Osteoblast (primary cell): ENCODE measurements around the gene SLC12A3. TPM values are rescaled to one million over a fixed set of nuclear protein-coding genes. Genes with fewer than 3 reads are reported as not detected.

Experiments
- DNase-seq: peaks from one replicate; pipeline ENCODE4 v3.0.0; 2011; ENCODE audit warnings: low spot score, mixed read lengths; ENCODE audit not compliant: insufficient read length; ENCODE audit errors: missing footprints
- H2AFZ ChIP-seq: 2 replicates; pipeline ENCODE4 v1.6.0; 2011; ENCODE audit warnings: mild to moderate bottlenecking, low read length
- H3K27ac ChIP-seq: 2 replicates; pipeline ENCODE4 v1.5.1; 2011; ENCODE audit warnings: mild to moderate bottlenecking, low read depth, low read length, moderate library complexity
- H3K27me3 ChIP-seq: 2 replicates; pipeline ENCODE4 v1.6.0; 2012; ENCODE audit warnings: mild to moderate bottlenecking, control low read depth, inconsistent platforms, low read length, moderate library complexity; ENCODE audit not compliant: insufficient read depth
- H3K36me3 ChIP-seq: 2 replicates; pipeline ENCODE4 v1.5.1; 2011; ENCODE audit warnings: mild to moderate bottlenecking, low read length, control low read depth, moderate library complexity; ENCODE audit not compliant: insufficient read depth
- H3K4me1 ChIP-seq: 2 replicates; pipeline ENCODE4 v1.5.1; 2011; ENCODE audit warnings: mild to moderate bottlenecking, low read length, control low read depth, moderate library complexity; ENCODE audit not compliant: insufficient read depth
- H3K4me2 ChIP-seq: 2 replicates; pipeline ENCODE4 v1.6.0; 2011; ENCODE audit warnings: mild to moderate bottlenecking, low read length; ENCODE audit not compliant: insufficient read depth
- H3K4me3 ChIP-seq: fragments of 200-600 bp; sonication (generic); 3 replicates; pipeline ENCODE4 v1.5.1; 2012; ENCODE audit warnings: mild to moderate bottlenecking, low read length, inconsistent platforms; ENCODE audit not compliant: insufficient read depth
- H3K79me2 ChIP-seq: 2 replicates; pipeline ENCODE4 v1.6.0; 2012; ENCODE audit warnings: mild to moderate bottlenecking, low read length, control low read depth, inconsistent platforms; ENCODE audit not compliant: insufficient read depth
- H3K9me3 ChIP-seq: 2 replicates; pipeline ENCODE4 v1.5.1; 2011; ENCODE audit warnings: low read depth, low read length, control low read depth
- H4K20me1 ChIP-seq: 2 replicates; pipeline ENCODE4 v1.6.0; 2012; ENCODE audit warnings: mild to moderate bottlenecking, low read length, control low read depth; ENCODE audit not compliant: insufficient read depth
- CTCF ChIP-seq: IDR thresholded peaks from 2 replicates; pipeline ENCODE4 v1.5.1; 2011; ENCODE audit warnings: mild to moderate bottlenecking, low read depth, low read length, moderate library complexity; ENCODE audit errors: extremely low read depth
- total RNA-seq: library from RNA; depleted of rRNA; stranded (reverse); fragments of >200 nt; gene quantifications from 2 replicates; pipeline ENCODE4 v1.2.3, GENCODE V29; 2012

The SLC12A3 gene
- total RNA-seq, 1 donor: not detected

- Histone ChIP-seq H2AFZ (no peak overlapping the region), H3K4me1 (peaks cover 66% of the 10 kb centered on the region), H3K4me3 (no peak overlapping the region), H3K79me2 (no peaks in the 10 kb centered on the region), H3K4me2 (peak overlapping the region; percentile 67), H3K27me3 (no peaks in the 10 kb centered on the region), H4K20me1 (no peaks in the 10 kb centered on the region), H3K36me3 (no peaks in the 10 kb centered on the region), H3K27ac (peak overlapping the region; percentile 56), H3K9me3 (no peaks in the 10 kb centered on the region)
- no peak for TF ChIP-seq CTCF
- DNase-seq: peak; percentile 94
These were observed 48.0 kb downstream of the SLC12A3 start for GRCh38 chr16:56912746-56913708.

GRCh38 chr16:56914896-56915295 is 49.9 kb downstream of the SLC12A3 start:
- H3K4me3 ChIP-seq: no peak overlapping the region
- TF ChIP-seq CTCF: no peak
- peak overlapping the region; percentile 32 for H3K27ac ChIP-seq
- peaks cover 75% of the 10 kb centered on the region for H3K4me1 ChIP-seq
- H2AFZ ChIP-seq: no peak overlapping the region
- no peaks in the 10 kb centered on the region for H3K36me3 ChIP-seq
- H4K20me1 ChIP-seq: no peaks in the 10 kb centered on the region
- H3K4me2 ChIP-seq: peak overlapping the region; percentile 54
- H3K9me3 ChIP-seq: no peaks in the 10 kb centered on the region
- H3K79me2 ChIP-seq: no peaks in the 10 kb centered on the region
- DNase-seq: no peak
- peaks cover 1% of the 10 kb centered on the region for H3K27me3 ChIP-seq

- Histone ChIP-seq H3K79me2 (no peaks in the 10 kb centered on the region), H2AFZ (peak overlapping the region; percentile 63), H3K9me3 (no peaks in the 10 kb centered on the region), H3K4me2 (peak overlapping the region; percentile 54), H3K27ac (peak overlapping the region; percentile 32), H3K4me3 (no peak overlapping the region), H3K27me3 (peaks cover 5% of the 10 kb centered on the region), H4K20me1 (no peaks in the 10 kb centered on the region), H3K4me1 (peaks cover 69% of the 10 kb centered on the region), H3K36me3 (no peaks in the 10 kb centered on the region)
- TF ChIP-seq CTCF: no peak
- peak; percentile 90 for DNase-seq
These were observed 50.5 kb downstream of the SLC12A3 start for GRCh38 chr16:56915336-56916119.
